Activated CD4-positive, alpha-beta T cell treated with anti-CD3 and anti-CD28 coated beads, Interleukin-2, amount 50 U/mL, for 4 hours (primary cell): ENCODE data around the gene SLC8A1.

ENCODE experiments used
- DNase-seq, 2 experiments: peaks; one replicate each; pipeline ENCODE4 v3.0.0-alpha.2; 2020

The SLC8A1 gene

GRCh38 chr2:40261042-40261441 lies 190.8 kb downstream of the SLC8A1 start:
- DNase-seq = no peak

DNA sequence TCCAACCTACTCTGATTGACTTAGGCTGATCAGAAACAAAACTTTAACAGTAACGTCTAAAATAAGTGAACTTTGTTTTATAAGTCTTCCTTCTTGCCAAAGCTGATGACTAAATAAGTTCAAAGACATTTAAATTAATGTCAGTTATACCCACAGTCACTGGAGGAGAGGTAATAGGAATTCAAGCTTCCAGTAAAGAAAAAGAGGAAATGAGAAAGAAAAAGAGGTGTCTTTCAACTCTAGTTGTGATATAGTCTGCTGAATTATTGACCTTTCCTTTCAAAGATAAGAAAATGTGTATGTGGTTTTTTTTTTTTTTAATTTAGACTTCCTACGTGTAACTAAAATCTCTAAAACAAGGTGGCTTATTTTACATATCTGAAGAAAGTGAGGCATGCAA lies 191.5 kb downstream of the SLC8A1 start:
- DNase-seq = no peak

- DNase-seq = no peak
Observed at GRCh38 chr2:40259900-40260299, 192.0 kb downstream of the SLC8A1 start.

GRCh38 chr2:40258135-40258457 lies 193.8 kb downstream of the SLC8A1 start:
- no peak for DNase-seq

DNA sequence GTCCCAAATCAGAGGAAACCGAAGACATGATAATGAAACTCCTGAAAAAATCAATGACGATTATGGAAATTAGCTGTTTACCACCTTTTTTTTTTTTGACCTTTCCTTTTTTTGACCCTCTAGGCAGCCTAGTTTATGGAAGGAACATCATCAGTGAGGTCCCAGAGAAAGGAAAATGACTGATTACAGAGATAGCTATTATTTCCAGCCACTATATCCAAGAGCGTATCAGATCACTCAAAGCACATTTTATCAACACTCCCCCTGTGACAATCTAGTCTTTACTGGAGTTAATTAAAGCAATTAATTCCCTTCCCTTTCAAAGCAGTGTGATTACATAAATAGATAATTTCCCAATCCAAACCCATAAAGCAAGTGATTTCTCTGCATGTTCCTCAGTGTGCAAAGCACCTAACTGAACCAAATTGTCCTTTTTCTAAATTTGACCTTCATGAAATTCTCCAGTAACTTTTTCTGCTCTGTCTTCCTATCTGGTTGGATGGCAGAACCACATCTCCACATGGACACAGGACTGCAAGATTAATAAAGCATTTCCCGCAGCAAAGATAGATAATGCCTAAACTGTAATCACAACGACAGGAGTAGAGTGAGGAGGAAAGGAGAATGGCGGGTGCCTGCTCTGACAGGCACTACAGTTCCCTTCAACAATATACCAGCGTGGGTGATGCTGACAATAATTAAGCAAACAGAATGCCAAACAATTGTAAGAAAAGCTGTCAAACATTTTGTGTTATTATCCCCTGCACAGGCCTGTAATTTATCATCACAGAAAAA lies 194.4 kb downstream of the SLC8A1 start:
- no peak for DNase-seq

- DNase-seq = no peak
Observed at GRCh38 chr2:40256649-40257048, 195.2 kb downstream of the SLC8A1 start.

- no peak for DNase-seq
Observed at GRCh38 chr2:40256008-40256407, 195.9 kb downstream of the SLC8A1 start.

DNA sequence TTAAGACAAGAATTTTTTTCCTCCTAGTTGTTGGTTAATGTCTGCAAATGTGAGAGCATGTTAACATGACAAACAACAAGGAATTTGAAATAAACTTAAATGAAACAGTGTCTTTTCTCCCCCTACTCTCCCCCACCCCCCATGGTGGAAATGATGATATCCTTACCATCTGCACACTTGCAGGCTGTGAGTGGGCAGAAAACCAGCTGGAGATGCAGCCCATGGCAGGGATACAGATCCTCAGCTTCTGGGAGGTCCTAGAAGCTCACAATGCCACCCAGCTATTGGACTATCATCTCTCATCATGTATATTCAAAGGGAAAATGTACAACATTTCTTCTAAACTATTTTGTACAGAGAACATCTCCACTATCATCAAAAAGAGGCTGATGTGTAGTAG lies 196.8 kb downstream of the SLC8A1 start:
- DNase-seq = no peak

DNA sequence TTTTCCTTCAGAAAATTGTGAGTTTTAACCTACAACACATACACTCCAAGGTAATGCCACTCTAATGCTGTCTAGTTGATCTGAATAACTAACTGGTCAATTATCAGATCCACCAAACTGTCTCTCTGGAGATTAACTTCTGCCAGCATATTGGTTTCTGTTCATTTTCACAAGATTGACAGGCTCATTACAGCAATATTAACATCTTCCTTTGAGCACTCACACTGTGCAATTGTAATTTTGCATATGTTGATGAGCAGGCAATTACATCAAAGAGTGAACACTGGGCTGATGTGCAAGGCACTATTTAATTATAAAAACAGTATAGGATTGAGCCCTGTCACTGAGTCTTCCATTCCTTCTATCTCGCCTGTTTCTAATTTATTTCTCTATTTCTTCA lies 197.3 kb downstream of the SLC8A1 start:
- DNase-seq = no peak

DNA sequence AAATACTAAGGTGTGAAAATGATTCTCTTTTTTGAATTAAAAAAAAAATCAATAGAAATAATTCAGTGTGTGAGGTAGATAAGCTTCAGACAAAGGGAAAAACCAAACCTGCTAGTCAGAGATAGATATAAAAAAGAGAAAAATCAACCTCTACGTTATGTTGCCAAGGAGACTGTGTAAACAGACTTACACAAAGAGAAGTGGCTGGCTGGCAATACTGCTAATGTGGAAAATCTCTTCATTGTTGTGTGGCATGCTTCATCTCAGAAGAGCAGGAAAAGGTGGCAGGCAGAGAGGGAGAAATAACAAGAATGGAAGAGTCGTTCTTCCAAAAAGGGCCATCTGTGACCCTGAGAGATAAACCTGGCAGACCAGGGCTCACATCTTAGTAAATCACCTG lies 200.8 kb downstream of the SLC8A1 start:
- no peak for DNase-seq

GRCh38 chr2:40249577-40249976 lies 202.3 kb downstream of the SLC8A1 start:
- DNase-seq = no peak

- no peak for DNase-seq
Observed at GRCh38 chr2:40248294-40248693, 203.6 kb downstream of the SLC8A1 start.

- no peak for DNase-seq
Observed at GRCh38 chr2:40244675-40245074, 207.2 kb downstream of the SLC8A1 start.

- DNase-seq = no peak
Observed at GRCh38 chr2:40244251-40244650, 207.6 kb downstream of the SLC8A1 start.

- DNase-seq = no peak
Observed at GRCh38 chr2:40243581-40244187, 208.2 kb downstream of the SLC8A1 start.

DNA sequence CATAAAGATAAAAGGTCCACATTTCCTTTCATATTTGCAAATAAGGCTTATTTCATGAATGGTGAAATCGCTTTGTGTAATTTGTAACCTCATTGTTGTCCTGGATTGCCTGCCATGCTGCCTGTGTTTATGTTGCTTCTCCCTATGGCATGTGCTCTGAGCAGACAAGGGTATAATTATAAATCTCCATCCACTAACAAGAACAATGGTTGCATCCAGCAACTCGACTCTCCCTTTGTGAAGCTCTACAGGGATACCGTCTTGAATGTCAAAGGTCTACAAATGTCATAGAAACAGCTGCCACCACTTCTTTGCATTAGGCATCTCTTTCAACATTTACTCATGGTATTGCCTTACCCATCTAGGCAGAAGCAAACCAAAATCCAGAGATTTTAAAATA lies 209.6 kb downstream of the SLC8A1 start:
- no peak for DNase-seq

DNA sequence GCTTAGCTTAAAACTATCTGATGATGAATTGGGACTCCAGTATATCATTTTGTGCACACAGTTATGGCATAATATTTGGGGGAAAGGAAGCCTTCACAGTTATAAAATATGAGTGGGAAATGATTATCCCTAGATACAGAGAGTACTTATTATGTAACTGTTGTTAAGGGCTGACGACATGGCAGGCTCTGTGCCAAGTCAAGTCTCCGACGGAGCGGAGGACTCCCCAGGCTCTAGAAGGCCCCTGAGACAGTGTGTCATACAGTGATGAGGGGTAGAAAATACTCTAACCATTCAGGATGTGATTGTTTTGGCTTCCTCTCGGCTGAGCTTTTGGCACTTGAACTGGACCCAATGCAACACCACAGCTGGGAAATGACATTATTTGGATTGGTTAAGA lies 211.8 kb downstream of the SLC8A1 start:
- DNase-seq = no peak

- no peak for DNase-seq
Observed at GRCh38 chr2:40230707-40231432, 221.0 kb downstream of the SLC8A1 start.

DNA sequence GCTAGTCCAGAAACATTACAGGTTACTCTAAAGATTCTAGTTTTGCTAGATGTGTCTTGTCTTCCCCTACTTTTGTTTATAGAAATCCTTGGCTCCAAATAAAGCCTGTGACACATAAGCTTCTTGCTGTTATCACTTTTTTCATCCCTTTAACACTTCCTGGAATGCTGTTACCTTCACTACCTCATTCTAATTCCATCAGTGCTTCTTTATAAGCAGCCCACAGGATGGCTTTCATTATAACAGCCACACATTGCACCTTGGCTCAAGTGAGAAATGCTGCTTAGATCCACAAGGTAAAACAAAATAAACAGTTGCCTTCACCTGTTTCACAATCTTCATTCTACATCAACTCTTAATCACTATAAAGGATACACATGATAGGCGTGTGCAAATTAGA lies 221.7 kb downstream of the SLC8A1 start:
- no peak for DNase-seq

- no peak for DNase-seq
Observed at GRCh38 chr2:40228310-40228709, 223.6 kb downstream of the SLC8A1 start.

DNA sequence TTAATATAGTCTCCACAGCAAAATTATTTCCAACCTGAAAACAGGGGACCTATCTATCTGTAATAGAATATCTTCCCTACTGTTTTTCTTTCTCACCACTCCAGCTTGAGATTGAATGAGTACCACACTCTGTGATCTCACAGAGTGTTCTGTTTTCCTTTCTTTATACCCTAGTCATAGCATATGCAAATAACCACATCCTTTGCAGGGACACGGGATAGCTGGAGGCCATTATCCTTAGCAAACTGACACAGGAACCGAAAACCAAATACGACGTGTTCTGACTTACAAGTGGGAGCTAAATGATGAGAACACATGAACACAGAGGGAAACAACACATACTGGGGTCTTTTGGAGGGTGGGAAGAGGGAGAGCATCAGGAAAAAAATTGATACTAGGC lies 224.7 kb downstream of the SLC8A1 start:
- no peak for DNase-seq

- DNase-seq = no peak
Observed at GRCh38 chr2:40226637-40227036, 225.3 kb downstream of the SLC8A1 start.

GRCh38 chr2:40225670-40226210 lies 226.2 kb downstream of the SLC8A1 start:
- DNase-seq = no peak

- DNase-seq = no peak
Observed at GRCh38 chr2:40224318-40224717, 227.6 kb downstream of the SLC8A1 start.
